Stimulated activated CD4-positive, alpha-beta T cell treated with anti-CD3 and anti-CD28 coated beads, Interleukin-12 subunit alpha, Interleukin-12 subunit beta, amount 100 ng/mL, for 48 hours (primary cell): ENCODE results near the gene RHEX.
A peak's percentile ranks its signal among the peaks of the same experiment; 100 is the strongest.

ENCODE experiments used
- DNase-seq, 3 donors: peaks; one replicate each; pipeline ENCODE4 v3.0.0-alpha.2; 2020; ENCODE audit warnings: low read depth in 2 of 3, low spot score in 1 of 3

Gene RHEX

DNA sequence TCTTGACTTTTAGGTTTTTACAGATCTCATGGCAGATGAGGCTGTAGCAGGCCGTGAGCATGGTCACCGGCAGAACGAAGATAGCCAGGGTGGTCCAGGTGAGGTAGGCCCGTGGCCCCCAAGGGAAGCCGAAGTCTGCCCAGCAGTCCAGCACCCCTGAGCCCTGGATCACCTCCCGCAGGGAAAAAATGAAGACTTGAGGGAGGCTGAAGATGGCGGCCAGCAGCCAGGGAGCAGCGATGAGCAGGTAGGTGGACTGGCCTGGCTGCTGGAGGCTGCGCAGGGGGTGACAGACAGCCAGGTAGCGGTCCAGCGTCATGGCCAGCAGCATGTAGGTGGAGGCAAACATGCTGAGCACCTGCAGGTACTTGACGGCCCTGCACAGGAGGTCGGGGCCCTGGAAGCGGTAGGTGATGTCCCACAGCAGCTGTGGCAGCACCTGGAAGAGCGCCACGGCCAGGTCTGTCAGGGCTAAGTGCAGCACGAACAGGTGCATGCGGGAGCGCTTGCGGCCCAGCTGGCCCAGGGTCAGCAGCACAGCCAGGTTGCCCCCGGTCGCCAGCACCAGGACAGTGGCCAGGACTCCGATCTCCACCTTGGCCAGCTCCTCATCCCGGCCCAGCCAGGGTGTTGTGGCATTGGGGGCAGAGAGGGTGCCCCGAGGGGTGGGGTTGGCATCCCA lies 63.4 kb downstream of the RHEX start:
- no peak for DNase-seq

DNA sequence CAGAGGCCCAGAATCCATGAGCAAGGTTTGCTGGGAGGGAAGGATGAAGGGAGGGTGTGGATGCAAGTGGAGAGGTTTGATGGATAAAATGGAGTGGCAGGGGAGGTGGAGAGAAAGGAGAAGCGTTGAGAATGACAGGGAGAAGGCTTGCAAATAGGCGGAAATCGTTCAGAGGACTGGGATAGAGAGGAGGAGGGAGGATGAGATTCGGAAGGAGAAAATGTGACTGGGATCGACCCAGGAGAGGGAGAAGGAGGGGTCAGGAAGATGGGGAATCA lies 63.8 kb downstream of the RHEX start:
- no peak for DNase-seq

DNA sequence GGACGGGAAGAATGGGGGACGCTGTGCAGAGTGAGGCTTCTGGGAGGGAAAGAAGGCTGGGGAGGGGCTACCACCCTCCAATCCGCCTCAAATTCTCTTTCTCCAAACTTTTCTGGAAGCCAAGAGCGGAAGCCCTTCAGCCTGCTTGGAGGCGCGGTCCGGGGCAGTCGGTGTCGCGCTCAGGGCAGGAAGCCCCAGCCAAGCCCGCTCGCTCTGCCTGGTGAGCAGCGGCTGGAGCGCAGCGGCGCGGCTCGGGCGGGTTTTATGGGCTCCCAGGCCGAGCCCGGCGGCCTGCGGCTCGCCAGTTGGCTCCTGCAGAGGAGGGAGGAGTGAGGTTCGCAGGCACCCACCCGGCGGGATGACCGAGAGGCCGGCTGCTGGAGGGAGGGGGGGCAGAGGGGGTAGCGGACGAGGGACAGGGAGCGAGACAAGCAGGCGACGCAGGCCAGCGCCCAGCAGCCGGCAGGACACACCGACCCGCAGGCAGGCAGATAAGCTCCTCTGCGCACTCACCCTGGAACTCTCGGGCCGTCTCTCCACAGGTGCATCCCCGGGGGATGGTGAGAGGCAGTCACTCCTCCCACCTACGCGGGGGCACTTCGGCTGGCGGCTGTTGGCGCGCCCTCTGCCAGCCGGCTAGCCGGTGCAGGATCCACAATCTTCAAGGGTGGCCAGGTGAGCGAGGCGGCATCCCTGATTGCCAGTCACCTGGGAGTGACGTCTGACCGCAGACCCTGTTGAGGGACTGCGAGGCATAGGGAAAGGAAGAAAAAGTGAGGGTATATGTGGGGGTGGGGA lies 64.4 kb downstream of the RHEX start, which contains the start of gene AVPR1B:
Gene AVPR1B (minus strand): TSS at position 238 of the 798 bp plus-strand sequence. CDS start 498 bp downstream, outside the sequence.
- peak; percentile 8 to 15 (median 9) for DNase-seq

DNA sequence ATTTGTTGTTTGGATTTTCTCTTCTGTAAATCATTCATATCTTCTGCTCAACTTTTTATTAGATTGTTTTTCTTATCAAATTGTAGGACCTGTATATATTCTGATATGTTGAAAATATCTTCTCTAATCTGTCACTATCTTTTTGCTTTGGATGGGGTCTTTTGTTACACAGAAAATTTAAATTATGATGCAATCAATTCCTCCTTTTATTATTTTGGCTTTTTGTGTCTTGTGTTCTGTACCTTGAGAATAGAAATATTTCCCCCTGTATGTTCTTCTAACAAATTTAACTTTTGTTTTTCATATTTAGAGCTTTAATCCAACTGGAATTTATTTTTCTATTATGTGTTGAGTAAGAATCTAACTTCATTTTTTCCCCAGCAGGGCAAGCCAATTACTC lies 67.4 kb downstream of the RHEX start:
- DNase-seq: no peak

DNA sequence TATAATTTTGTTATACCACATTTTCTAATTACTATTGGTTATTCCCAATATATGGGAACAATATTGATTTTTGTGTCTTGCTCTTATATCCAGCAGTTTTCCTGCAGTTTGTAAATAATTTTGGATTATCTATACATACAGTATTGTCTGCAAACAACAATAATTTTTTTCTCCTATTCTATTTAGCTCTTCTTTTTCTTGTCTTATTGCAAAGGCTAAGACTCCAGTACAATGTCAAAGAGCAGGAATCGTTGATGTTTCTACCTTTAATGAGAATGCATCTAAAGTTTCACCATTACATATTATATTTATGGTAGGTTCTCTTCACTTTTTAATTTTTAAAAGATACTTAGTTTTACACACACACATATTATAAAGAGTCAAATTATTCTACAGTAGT lies 68.3 kb downstream of the RHEX start:
- no peak for DNase-seq

DNA sequence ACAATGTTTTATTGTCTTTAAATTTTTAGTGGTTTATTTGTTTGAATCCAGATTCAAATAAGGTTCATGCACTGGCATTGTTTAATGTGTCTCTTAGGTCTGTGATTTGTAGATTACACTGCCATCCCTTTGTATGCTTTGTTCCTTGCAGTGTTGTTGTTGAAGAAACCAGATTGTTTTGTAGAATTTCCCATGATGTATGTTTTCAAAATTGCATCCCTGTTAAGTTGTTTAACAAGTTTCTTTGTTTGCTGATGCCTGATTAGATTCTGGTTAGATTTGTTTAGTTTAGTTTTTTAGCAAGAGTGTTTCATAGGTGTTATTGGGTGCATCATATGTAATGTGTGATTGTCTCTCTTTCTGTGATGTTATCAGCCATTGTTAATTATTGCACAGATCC lies 69.7 kb downstream of the RHEX start:
- no peak for DNase-seq

DNA sequence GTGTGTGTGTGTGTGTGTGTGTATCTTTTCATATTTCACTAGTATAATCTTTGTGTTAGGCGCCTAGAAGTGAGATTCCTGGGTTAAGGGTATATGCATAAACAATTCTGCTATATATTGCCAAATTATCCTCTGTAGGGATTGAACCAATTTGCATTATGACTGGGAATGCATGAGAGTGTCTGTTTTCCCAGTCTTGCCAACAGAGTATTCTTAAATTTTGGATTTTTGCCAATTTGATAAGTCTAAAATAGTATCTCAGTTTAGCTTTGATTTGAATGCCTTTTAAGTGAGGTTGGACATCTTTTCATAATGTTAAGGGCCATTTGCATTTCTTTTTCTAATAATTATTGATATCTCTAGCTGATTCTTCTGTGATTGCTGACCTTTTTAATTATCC lies 72.4 kb downstream of the RHEX start:
- no peak for DNase-seq

DNA sequence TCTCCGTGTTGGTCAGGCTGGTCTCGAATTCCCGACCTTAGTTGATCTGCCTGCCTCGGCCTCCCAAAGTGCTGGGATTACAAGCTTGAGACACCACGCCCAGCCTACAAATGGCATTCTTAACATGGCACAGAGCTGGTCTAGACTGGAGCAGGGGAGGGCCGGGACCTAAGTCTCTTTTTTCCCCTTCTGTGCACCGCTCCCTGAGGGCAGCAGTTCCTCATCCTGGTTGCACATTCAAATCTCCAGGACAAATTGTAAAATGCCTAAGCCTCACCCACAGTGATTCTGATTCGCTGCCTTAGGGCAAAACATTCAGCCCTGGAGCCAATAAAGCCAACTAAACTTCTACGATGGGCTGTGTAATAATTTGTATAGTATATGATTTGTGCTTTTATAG lies 74.4 kb downstream of the RHEX start:
- no peak for DNase-seq

DNA sequence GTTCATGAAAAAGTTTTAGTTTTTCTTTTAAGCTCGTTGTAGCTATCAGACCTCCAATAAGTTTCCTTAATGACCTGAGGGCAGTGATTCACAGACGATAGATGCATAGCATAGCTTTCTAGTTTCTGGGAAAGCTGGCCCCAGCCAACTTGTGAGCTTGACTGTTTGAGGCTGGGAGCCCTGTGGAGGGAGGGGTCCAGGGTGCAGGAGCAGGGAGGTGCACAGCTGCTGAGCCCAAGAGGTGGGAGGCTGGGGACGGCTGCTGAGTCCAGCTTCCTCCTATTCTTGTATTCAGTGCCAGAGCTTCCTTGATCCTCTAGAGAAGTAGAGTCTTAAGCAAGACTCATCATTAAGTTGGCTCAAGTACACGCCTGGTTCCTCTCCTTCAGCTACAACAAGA lies 75.2 kb downstream of the RHEX start:
- no peak for DNase-seq

DNA sequence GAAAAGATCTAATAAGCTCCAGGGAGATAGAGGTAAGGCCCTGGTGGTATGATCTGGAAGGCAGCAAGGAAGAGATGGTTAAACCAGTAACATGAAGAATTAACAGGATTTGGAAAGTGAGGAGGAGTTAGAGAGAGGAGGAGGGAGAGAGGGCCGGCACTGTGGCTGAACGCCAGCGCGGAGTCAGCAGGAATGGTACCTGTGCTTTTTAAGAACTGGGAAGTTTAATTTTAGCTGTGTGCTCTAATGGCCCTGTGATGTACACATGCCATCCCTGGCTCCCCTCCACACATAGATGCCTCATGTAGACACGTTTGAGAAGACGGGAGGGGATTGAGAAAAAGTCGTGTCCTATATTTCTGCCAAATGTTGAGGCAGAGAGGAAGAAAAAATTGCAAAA lies 78.1 kb downstream of the RHEX start:
- no peak for DNase-seq

DNA sequence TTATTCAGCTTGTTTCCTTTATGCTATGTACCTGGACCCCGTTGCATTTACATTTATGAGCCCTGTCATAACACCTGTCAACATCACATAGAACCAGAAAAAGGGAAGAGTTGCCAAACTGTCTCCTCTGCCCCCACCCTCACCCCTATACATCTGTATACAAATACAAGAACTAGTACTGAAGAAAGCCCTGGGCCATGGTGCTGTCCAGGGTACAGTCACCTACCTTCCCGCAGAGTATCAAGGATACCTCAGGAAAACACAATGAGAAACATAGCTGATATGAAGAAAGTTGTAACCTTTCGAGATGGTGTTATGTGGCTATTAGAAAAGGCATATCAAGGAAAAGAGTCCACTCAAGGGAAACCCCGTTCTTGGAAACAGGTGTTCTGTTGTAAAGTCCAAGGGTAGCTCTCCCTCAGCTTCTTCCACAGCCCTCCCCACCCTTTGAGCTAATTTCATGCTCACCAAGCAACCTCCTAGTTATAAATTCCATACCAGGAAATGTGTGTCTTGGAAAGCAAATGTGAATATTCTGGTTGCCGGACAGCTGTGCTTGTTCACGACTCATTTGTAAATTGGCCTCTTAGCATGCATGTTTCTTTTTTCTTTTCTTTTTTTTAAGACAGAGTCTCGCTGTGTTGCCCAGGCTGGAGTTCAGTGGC lies 80.9 kb downstream of the RHEX start:
- no peak for DNase-seq

DNA sequence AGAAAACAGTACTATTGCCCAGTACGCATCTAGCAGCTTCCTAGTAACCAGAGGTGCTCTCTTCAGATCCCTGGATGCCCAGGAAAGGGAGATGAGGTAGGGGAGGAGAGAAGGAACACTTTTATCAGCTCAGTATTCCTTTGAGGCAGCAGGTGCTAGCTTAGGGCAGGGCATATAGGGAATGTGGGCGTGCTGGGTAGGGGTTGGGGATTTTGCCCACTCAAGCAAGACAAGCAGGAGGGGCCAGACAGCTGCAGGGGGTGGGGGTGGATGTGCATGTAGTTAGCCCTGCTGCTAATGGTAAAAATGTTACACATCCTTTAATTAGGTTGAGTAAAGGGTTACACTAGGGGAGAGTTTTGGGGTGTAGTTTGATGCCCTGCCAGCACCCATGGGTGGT lies 82.3 kb downstream of the RHEX start:
- DNase-seq: no peak

DNA sequence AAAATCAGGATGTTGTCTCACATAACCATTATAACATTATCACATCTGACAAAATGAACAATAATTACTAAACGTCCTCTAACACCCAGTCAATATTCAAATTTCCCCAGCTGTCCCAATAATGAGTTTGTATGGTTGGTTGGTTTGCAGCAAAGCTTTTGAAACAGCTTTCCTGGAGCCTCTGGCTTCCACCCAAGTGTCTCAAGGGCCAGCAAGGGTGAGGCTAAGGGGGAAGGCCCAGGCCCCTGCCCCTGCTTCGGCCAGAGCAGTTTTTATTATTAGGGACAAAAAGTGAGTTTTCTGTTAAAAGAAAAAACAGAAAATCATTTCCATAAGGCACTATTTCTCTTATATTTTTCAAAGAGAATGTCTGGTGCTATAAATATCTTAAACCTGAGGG lies 83.3 kb downstream of the RHEX start:
- DNase-seq: no peak

DNA sequence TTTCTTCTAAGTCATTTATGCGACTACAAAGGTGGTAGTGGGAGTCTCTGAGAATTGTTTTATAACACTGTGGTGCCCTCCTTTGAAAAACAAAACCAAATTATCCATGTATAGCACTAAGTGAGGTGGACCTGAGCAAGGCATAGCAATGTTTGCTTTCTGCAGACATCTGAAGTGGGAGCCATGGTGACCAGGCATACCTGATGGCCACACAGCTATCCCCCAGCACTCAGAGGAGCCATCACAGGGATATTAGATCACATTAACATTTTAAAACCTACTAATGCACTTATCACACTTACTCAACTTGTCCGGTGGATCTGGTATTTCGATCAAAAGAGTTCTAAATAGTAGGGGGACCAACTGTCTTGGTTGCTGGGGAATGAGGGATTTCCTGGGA lies 89.0 kb downstream of the RHEX start:
- DNase-seq: no peak

DNA sequence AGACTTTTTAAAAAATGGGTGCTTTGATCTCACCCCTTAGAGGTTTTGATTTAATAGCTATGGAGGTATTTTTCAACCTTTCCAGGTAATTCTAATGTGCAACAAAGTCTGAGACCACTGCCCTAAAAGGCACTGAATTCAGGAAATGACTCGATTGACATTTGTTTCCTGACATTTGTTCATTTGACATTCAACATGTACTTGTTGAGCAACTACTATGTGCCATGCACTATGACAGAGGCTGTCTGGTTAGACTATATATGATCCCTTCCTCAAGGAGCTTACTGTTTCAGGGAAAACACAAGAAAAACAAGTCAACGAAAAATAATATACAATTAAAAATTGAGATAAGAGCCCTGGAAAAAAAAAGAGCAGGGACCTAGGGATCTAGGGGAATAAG lies 89.8 kb downstream of the RHEX start:
- DNase-seq: no peak

DNA sequence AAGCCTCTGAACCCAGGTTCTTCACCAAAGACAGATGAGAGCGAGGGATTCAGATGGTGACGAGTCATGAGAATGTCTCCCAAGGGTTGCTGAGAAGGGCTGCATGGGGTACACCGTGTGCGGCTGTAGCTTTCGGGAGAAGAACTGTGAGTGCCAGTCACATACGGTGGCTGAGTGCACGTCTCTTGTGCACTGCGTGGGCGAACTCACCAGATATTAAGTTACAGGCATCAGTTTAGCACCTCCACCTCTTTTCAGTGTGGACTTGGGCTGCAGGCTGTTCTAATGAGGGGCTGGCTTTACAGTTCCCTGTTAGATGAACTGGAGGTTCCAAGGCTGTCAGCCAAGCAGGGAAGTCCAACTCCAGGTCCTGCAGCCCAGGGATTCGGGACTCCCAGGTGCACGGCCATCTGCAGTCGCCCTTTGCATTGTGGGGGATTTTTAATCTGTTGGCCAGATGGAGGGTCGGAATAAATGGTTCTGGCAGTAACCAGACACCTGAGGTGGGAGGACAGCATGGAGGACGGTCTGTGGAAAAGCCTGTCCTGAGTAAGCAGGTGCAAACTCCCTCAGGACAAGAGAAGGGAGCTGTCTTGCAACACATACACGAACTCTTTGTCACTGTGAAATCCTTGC lies 90.7 kb downstream of the RHEX start:
- no peak for DNase-seq

DNA sequence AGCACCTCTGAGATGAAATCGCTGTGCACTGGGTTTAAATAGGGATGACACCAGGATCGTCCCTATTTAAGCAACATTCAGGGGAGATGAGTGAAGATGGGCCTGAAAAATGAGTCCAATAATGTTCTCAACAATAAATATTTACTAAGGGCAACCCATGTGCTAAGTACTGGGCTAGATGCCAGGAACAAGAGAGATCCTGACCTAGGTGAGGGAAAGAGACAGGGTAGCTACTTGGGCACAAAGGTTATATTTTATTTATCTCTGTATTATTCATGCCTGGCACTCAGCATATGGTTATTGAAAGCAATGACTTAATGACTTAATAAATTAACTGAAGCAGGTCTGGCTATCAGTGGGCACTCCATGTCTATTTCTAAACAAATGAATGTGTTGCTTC lies 91.6 kb downstream of the RHEX start:
- DNase-seq: no peak

DNA sequence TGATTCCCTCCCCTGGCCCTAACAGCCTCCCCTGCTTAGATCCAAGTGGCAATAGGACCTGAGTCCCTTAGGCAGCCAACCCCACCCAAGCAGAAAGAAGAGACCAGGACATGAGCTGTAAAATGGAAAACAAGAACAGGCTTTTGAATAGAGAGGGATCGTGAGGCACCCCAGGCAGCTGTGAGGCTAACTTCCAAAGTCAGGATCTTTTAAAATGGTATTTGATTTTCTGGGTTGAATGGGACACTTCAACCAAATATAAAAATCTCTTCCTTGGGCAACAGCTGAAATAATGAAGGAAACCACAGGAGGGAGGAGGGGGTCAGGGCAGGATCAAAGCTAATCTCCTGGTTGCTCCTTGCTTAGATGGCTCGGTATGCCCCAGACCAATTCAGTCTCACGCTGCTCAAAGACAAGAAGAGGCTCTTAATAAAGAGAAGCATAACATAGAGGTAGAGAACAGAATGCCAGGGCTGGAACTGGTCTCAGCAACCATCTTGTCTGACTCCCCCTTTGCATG lies 92.9 kb downstream of the RHEX start:
- no peak for DNase-seq
